CD4-positive, alpha-beta T cell treated with Interleukin-6 at 100 ng/mL for 8 hours (primary cell): ENCODE data around the gene RASAL2.

Source experiments
- DNase-seq: peaks from one replicate; pipeline ENCODE4 v3.0.0-alpha.2; 2020; ENCODE audit warnings: mixed read lengths, low spot score

Gene RASAL2

GRCh38 chr1:178458203-178458602 is 364.3 kb downstream of the RASAL2 start:
- DNase-seq, result no peak

- DNase-seq, result no peak
Observed at GRCh38 chr1:178461104-178461503, 367.2 kb downstream of the RASAL2 start.

- no peak for DNase-seq
Observed at GRCh38 chr1:178461701-178462100, 367.8 kb downstream of the RASAL2 start.

GRCh38 chr1:178464141-178464540 is 370.2 kb downstream of the RASAL2 start:
- DNase-seq, result no peak

GRCh38 chr1:178464566-178464965 is 370.7 kb downstream of the RASAL2 start:
- no peak for DNase-seq

- DNase-seq, result no peak
Observed at GRCh38 chr1:178465011-178465410, 371.1 kb downstream of the RASAL2 start.

- DNase-seq, result no peak
Observed at GRCh38 chr1:178467837-178468236, 373.9 kb downstream of the RASAL2 start.

GRCh38 chr1:178470411-178470960 is 376.6 kb downstream of the RASAL2 start:
- no peak for DNase-seq

GRCh38 chr1:178472531-178472930 is 378.6 kb downstream of the RASAL2 start:
- DNase-seq, result no peak

- DNase-seq, result no peak
Observed at GRCh38 chr1:178477373-178477772, 383.5 kb downstream of the RASAL2 start.

GRCh38 chr1:178477841-178478240 is 383.9 kb downstream of the RASAL2 start:
- no peak for DNase-seq

GRCh38 chr1:178483251-178483957 is 389.5 kb downstream of the RASAL2 start:
- no peak for DNase-seq

GRCh38 chr1:178484698-178485225 is 390.9 kb downstream of the RASAL2 start:
- no peak for DNase-seq

- DNase-seq, result no peak
Observed at GRCh38 chr1:178485541-178485981, 391.7 kb downstream of the RASAL2 start.

- DNase-seq, result no peak
Observed at GRCh38 chr1:178486100-178487069, 392.5 kb downstream of the RASAL2 start.

- no peak for DNase-seq
Observed at GRCh38 chr1:178487070-178487615, 393.2 kb downstream of the RASAL2 start.

- no peak for DNase-seq
Observed at GRCh38 chr1:178488393-178488792, 394.5 kb downstream of the RASAL2 start.

- DNase-seq, result no peak
Observed at GRCh38 chr1:178489399-178489798, 395.5 kb downstream of the RASAL2 start.

GRCh38 chr1:178490136-178490535 is 396.2 kb downstream of the RASAL2 start:
- no peak for DNase-seq

GRCh38 chr1:178490967-178491366 is 397.1 kb downstream of the RASAL2 start:
- no peak for DNase-seq

GRCh38 chr1:178491721-178492120 is 397.8 kb downstream of the RASAL2 start:
- no peak for DNase-seq

- DNase-seq, result no peak
Observed at GRCh38 chr1:178492341-178492740, 398.4 kb downstream of the RASAL2 start.
